Glomerular visceral epithelial cell (primary cell): ENCODE results near the gene SPDYE3.
"Not testable (repeated sequence)": the region's sequence is repeated elsewhere in the genome, so short reads cannot be mapped to it uniquely, and the experiment has no call there.

Experiments
- DNase-seq: peaks from one replicate; pipeline ENCODE4 v3.0.0-alpha.2; 2016; ENCODE audit errors: extremely low spot score

SPDYE3 gene

GRCh38 chr7:100307402-100307801, at the start of gene SPDYE3:
SPDYE3 (plus strand) TSS chr7:100307702; CDS start chr7:100307886, 184 bp downstream.
- not testable (repeated sequence) for DNase-seq

GRCh38 chr7:100259984-100260383, 47.5 kb upstream of the SPDYE3 start:
- not testable (repeated sequence) for DNase-seq

GRCh38 chr7:100262896-100263295, 44.6 kb upstream of the SPDYE3 start:
- not testable (repeated sequence) for DNase-seq

GRCh38 chr7:100264223-100264622, 43.3 kb upstream of the SPDYE3 start:
- not testable (repeated sequence) for DNase-seq

GRCh38 chr7:100264669-100265165, 42.8 kb upstream of the SPDYE3 start:
- not testable (repeated sequence) for DNase-seq

- not testable (repeated sequence) for DNase-seq
Observed at GRCh38 chr7:100265851-100266250, 41.7 kb upstream of the SPDYE3 start.

- no peak for DNase-seq
Observed at GRCh38 chr7:100266576-100267354, 40.7 kb upstream of the SPDYE3 start.

- DNase-seq = no peak
Observed at GRCh38 chr7:100267648-100268047, 39.9 kb upstream of the SPDYE3 start.

GRCh38 chr7:100268882-100269281, 38.6 kb upstream of the SPDYE3 start:
- not testable (repeated sequence) for DNase-seq

GRCh38 chr7:100269306-100270045, 38.0 kb upstream of the SPDYE3 start:
- peak; percentile 50 for DNase-seq

- peak; percentile 42 for DNase-seq
Observed at GRCh38 chr7:100270046-100270918, 37.2 kb upstream of the SPDYE3 start.

- peak; percentile 12 for DNase-seq
Observed at GRCh38 chr7:100270941-100271593, 36.4 kb upstream of the SPDYE3 start.

- peak; percentile 94 for DNase-seq
Observed at GRCh38 chr7:100271716-100272537, 35.6 kb upstream of the SPDYE3 start.

- DNase-seq = not testable (repeated sequence)
Observed at GRCh38 chr7:100272538-100272902, 35.0 kb upstream of the SPDYE3 start.

GRCh38 chr7:100275120-100275519, 32.4 kb upstream of the SPDYE3 start:
- no peak for DNase-seq

- DNase-seq = not testable (repeated sequence)
Observed at GRCh38 chr7:100276126-100276525, 31.4 kb upstream of the SPDYE3 start.

GRCh38 chr7:100282069-100282608, 25.4 kb upstream of the SPDYE3 start:
- DNase-seq = not testable (repeated sequence)

- not testable (repeated sequence) for DNase-seq
Observed at GRCh38 chr7:100283147-100283546, 24.4 kb upstream of the SPDYE3 start.

- not testable (repeated sequence) for DNase-seq
Observed at GRCh38 chr7:100287191-100287969, 20.1 kb upstream of the SPDYE3 start.
